ENCODE data around the gene OSGIN1.

DNA sequence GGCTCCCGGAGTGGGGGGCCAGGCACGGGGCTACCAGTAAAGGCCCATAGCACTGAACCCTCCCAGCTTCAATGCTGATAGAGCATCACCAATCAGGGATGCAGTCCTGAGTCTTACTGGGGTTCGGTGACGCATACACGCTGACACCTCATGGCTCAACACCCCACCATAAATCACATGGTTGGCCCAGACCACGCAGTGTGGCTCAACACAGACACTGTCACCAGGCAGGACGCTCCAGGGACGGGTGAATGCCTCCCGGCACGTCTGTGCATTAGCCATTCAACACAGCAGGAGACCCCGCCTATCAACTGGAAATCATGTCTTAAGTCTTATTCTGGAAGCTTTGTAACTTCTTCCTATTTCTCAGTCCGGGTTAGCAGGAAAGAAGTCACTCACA, 50.0 kb downstream of the OSGIN1 start:
- TF ChIP-seq, protein P1, sequence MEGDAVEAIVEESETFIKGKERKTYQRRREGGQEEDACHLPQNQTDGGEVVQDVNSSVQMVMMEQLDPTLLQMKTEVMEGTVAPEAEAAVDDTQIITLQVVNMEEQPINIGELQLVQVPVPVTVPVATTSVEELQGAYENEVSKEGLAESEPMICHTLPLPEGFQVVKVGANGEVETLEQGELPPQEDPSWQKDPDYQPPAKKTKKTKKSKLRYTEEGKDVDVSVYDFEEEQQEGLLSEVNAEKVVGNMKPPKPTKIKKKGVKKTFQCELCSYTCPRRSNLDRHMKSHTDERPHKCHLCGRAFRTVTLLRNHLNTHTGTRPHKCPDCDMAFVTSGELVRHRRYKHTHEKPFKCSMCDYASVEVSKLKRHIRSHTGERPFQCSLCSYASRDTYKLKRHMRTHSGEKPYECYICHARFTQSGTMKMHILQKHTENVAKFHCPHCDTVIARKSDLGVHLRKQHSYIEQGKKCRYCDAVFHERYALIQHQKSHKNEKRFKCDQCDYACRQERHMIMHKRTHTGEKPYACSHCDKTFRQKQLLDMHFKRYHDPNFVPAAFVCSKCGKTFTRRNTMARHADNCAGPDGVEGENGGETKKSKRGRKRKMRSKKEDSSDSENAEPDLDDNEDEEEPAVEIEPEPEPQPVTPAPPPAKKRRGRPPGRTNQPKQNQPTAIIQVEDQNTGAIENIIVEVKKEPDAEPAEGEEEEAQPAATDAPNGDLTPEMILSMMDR (IDR thresholded peaks at IDR 0.05), result no peak
- no peak for TF ChIP-seq EP300 (IDR thresholded peaks at IDR 0.05)
- no peak for TF ChIP-seq POLR2A (IDR thresholded peaks at IDR 0.05)
- TF ChIP-seq POLR2AphosphoS5 (IDR thresholded peaks at IDR 0.05), result no peak

Measured in stomach (tissue), 4 donors.